GM19328 (cell line): ENCODE results near the gene CMPK1.

Experiments
- ATAC-seq: cut with Tn5 transposase; IDR thresholded peaks from one replicate; pipeline ENCODE4 v1.9.1; 2021; ENCODE audit warnings: mild to moderate bottlenecking, moderate library complexity; ENCODE audit not compliant: unreplicated experiment

Gene CMPK1

GRCh38 chr1:47393141-47393540 lies 59.6 kb downstream of the CMPK1 start:
- ATAC-seq, result no peak

- no peak for ATAC-seq
Observed at GRCh38 chr1:47395433-47395832, 61.8 kb downstream of the CMPK1 start.

- no peak for ATAC-seq
Observed at GRCh38 chr1:47396671-47397196, 63.1 kb downstream of the CMPK1 start.

- no peak for ATAC-seq
Observed at GRCh38 chr1:47399138-47399845, 65.7 kb downstream of the CMPK1 start.

- no peak for ATAC-seq
Observed at GRCh38 chr1:47399846-47400155, 66.2 kb downstream of the CMPK1 start.

GRCh38 chr1:47401761-47402160 lies 68.2 kb downstream of the CMPK1 start:
- no peak for ATAC-seq

- ATAC-seq, result no peak
Observed at GRCh38 chr1:47402591-47402990, 69.0 kb downstream of the CMPK1 start.

- no peak for ATAC-seq
Observed at GRCh38 chr1:47403321-47403910, 69.8 kb downstream of the CMPK1 start.

- no peak for ATAC-seq
Observed at GRCh38 chr1:47405697-47406096, 72.1 kb downstream of the CMPK1 start.

GRCh38 chr1:47406966-47407365 lies 73.4 kb downstream of the CMPK1 start:
- no peak for ATAC-seq

- no peak for ATAC-seq
Observed at GRCh38 chr1:47407481-47407880, 73.9 kb downstream of the CMPK1 start.

GRCh38 chr1:47409311-47410067 lies 75.9 kb downstream of the CMPK1 start:
- no peak for ATAC-seq

GRCh38 chr1:47410068-47410455 lies 76.5 kb downstream of the CMPK1 start:
- no peak for ATAC-seq

- no peak for ATAC-seq
Observed at GRCh38 chr1:47411436-47411835, 77.8 kb downstream of the CMPK1 start.

GRCh38 chr1:47412437-47412836 lies 78.8 kb downstream of the CMPK1 start:
- no peak for ATAC-seq

- no peak for ATAC-seq
Observed at GRCh38 chr1:47415728-47416318, 82.2 kb downstream of the CMPK1 start, which contains the start of gene FOXE3. FOXE3 (plus strand) TSS chr1:47416285; CDS start chr1:47416316, 31 bp downstream.

- no peak for ATAC-seq
Observed at GRCh38 chr1:47416319-47417169, 83.0 kb downstream of the CMPK1 start.

- ATAC-seq, result no peak
Observed at GRCh38 chr1:47417170-47418044, 83.8 kb downstream of the CMPK1 start.

GRCh38 chr1:47418122-47418521 lies 84.5 kb downstream of the CMPK1 start:
- ATAC-seq, result no peak
